Vagina (tissue), 2 donors: ENCODE data around the gene GRM7. TPM values are rescaled to one million over a fixed set of nuclear protein-coding genes. Genes with fewer than 3 reads are reported as not detected.

Experiments used
- DNase-seq, 2 donors: peaks; one replicate each; pipeline ENCODE4 v3.0.0-alpha.2; 2017; ENCODE audit errors: extremely low spot score in 2 of 2
- H3K27ac ChIP-seq: fragments of 200-600 bp; sonication (generic); one replicate; pipeline ENCODE4 v1.5.1; 2019
- H3K27me3 ChIP-seq: fragments of 200-600 bp; sonication (generic); one replicate; pipeline ENCODE4 v1.5.1; 2019
- H3K36me3 ChIP-seq, 2 donors: fragments of 200-600 bp; sonication (generic); one replicate each; pipeline ENCODE4 v1.5.1; 2017 to 2019
- H3K4me1 ChIP-seq: fragments of 200-600 bp; sonication (generic); one replicate; pipeline ENCODE4 v1.5.1; 2019
- H3K4me3 ChIP-seq, 2 donors: fragments of 200-600 bp; sonication (generic); 1 replicate in 1 of 2; 2 replicates in 1 of 2; pipeline ENCODE4 v1.5.1; 2016 to 2019
- H3K9me3 ChIP-seq: fragments of 200-600 bp; sonication (generic); one replicate; pipeline ENCODE4 v1.5.1; 2019
- CTCF ChIP-seq, 3 experiments: fragments of 450-650 bp in 2 of 3; fragments of 200-600 bp in 1 of 3; sonication (generic) in 1 of 3; IDR thresholded peaks; one replicate each; pipeline ENCODE4 v1.5.1; 2017 to 2019; ENCODE audit warnings: antibody characterized with exemption in 3 of 3, mild to moderate bottlenecking in 2 of 3, moderate library complexity in 2 of 3
- POLR2A ChIP-seq, 2 donors: fragments of 450-650 bp; IDR thresholded peaks; one replicate each; pipeline ENCODE4 v1.6.1; 2017; ENCODE audit warnings: antibody characterized with exemption in 2 of 2, mild to moderate bottlenecking in 2 of 2, moderate library complexity in 2 of 2
- POLR2AphosphoS5 ChIP-seq, 2 donors: sonication (generic); formaldehyde crosslinking; IDR thresholded peaks; one replicate each; pipeline ENCODE4 v1.9.0; 2017; ENCODE audit warnings: antibody characterized with exemption in 2 of 2, mild to moderate bottlenecking in 2 of 2, low read depth in 1 of 2; ENCODE audit not compliant: insufficient read depth in 1 of 2
- intact Hi-C: fragments of 100-400 bp; cut with DNase I; formaldehyde crosslinking; loops from one replicate; pipeline ENCODE4 v1.15.1; 2023
- total RNA-seq: library from RNA; depleted of rRNA; stranded (reverse); fragments of >200 nt; gene quantifications from one replicate; pipeline ENCODE4 v1.2.3, GENCODE V29; 2016

Gene GRM7
- total RNA-seq, 1 donor from 2014 or later = 2.0 TPM

GRCh38 chr3:7610634-7611033, 749.7 kb downstream of the GRM7 start:
- Histone ChIP-seq H3K36me3 (no peaks in the 10 kb centered on the region), H3K4me3 (no peak overlapping the region), H3K9me3 (no peaks in the 10 kb centered on the region), H3K4me1 (no peaks in the 10 kb centered on the region), H3K27me3 (no peaks in the 10 kb centered on the region), H3K27ac (no peak overlapping the region)
- no peak for TF ChIP-seq POLR2A (IDR thresholded peaks at IDR 0.05)
- TF ChIP-seq POLR2AphosphoS5 (IDR thresholded peaks at IDR 0.05; ENCODE audit: insufficient read depth in 1 of 2, low read depth in 1 of 2) = no peak
- no peak for TF ChIP-seq CTCF (IDR thresholded peaks at IDR 0.05)
- DNase-seq = no peak
- intact Hi-C loops = no loop called here

GRCh38 chr3:7615043-7615442, 754.1 kb downstream of the GRM7 start:
- no peak for DNase-seq
- TF ChIP-seq CTCF (IDR thresholded peaks at IDR 0.05) = no peak
- no peak for TF ChIP-seq POLR2AphosphoS5 (IDR thresholded peaks at IDR 0.05; ENCODE audit: insufficient read depth in 1 of 2, low read depth in 1 of 2)
- TF ChIP-seq POLR2A (IDR thresholded peaks at IDR 0.05) = no peak
- intact Hi-C loops = no loop called here
- Histone ChIP-seq H3K36me3 (no peaks in the 10 kb centered on the region), H3K4me1 (no peaks in the 10 kb centered on the region), H3K27ac (no peak overlapping the region), H3K27me3 (no peaks in the 10 kb centered on the region), H3K4me3 (no peak overlapping the region), H3K9me3 (no peaks in the 10 kb centered on the region)

- Histone ChIP-seq H3K4me1 (no peaks in the 10 kb centered on the region), H3K4me3 (no peak overlapping the region), H3K36me3 (no peaks in the 10 kb centered on the region), H3K27ac (no peak overlapping the region), H3K9me3 (no peaks in the 10 kb centered on the region), H3K27me3 (no peaks in the 10 kb centered on the region)
- TF ChIP-seq CTCF (IDR thresholded peaks at IDR 0.05) (no peak), POLR2A (IDR thresholded peaks at IDR 0.05) (no peak), POLR2AphosphoS5 (IDR thresholded peaks at IDR 0.05; ENCODE audit: insufficient read depth in 1 of 2, low read depth in 1 of 2) (no peak)
- intact Hi-C loops = no loop called here
- DNase-seq = no peak
Measured at GRCh38 chr3:7618606-7619005, 757.7 kb downstream of the GRM7 start.

- no peak for DNase-seq
- Histone ChIP-seq H3K27ac (no peak overlapping the region), H3K4me3 (no peak overlapping the region), H3K9me3 (no peaks in the 10 kb centered on the region), H3K4me1 (no peaks in the 10 kb centered on the region), H3K36me3 (no peaks in the 10 kb centered on the region), H3K27me3 (no peaks in the 10 kb centered on the region)
- intact Hi-C loops = no loop called here
- TF ChIP-seq POLR2A (IDR thresholded peaks at IDR 0.05) = no peak
- TF ChIP-seq POLR2AphosphoS5 (IDR thresholded peaks at IDR 0.05; ENCODE audit: insufficient read depth in 1 of 2, low read depth in 1 of 2) = no peak
- TF ChIP-seq CTCF (IDR thresholded peaks at IDR 0.05) = no peak
Measured at GRCh38 chr3:7620401-7620800, 759.5 kb downstream of the GRM7 start.

- no peaks in the 10 kb centered on the region for H3K4me1 ChIP-seq
- no peak overlapping the region for H3K4me3 ChIP-seq
- intact Hi-C loops = no loop called here
- no peak for DNase-seq
- H3K27ac ChIP-seq = no peak overlapping the region
- H3K36me3 ChIP-seq = no peaks in the 10 kb centered on the region
- no peaks in the 10 kb centered on the region for H3K27me3 ChIP-seq
- H3K9me3 ChIP-seq = no peaks in the 10 kb centered on the region
- TF ChIP-seq POLR2AphosphoS5 (IDR thresholded peaks at IDR 0.05; ENCODE audit: insufficient read depth in 1 of 2, low read depth in 1 of 2) (no peak), CTCF (IDR thresholded peaks at IDR 0.05) (no peak), POLR2A (IDR thresholded peaks at IDR 0.05) (no peak)
Measured at GRCh38 chr3:7621046-7621630, 760.2 kb downstream of the GRM7 start.
